Measurements from ENCODE around the gene PI4KB. TPM values are rescaled to one million over a fixed set of nuclear protein-coding genes. Genes with fewer than 3 reads are reported as not detected.

Gene PI4KB
- total and polyA plus RNA-seq, 2 of the 4 experiments (the other 2 are of a cell fraction), result 82.4 to 94.5 TPM

DNA sequence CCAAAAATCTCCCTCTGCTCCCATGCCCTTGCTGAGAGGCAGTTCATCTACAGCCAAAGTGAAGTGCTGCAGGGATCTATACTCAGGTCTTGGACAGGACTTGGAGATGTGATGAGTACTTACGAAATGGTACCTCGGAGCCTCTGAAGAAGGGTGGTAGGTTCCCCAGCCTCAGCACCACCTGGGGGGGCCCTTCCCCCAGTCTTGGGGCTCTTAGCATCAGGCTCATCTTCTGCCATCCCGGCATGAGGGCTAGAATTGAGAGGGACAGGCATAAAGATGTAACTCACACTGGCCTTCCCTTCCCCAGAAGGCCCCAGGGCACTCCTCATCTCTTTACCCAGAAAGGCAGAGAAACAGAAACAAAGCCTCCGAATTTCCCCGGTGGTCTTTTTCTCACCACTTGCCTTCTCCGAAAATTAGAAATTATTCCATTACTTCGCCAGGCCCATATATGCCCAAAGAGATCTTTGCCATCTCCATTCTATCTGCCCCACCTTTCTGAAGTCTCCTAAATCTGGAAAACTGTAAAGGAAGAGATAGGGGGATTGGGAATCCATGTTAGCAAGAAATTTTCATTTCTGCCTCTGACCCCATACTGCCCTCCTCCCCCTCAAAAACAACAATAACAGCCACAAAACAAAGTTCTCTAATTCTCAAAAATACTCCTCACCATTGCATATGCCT is 19.0 kb upstream of the PI4KB start:
- dilution Hi-C loops (cut with HindIII; ENCODE audit: low sequenced_read_pairs, unreplicated experiment), result no loop called here
- no TSS peak for BruUV-seq (replicated peaks)
- Histone ChIP-seq H4K91ac (ENCODE audit: insufficient read depth, low read depth, low read length) (peak overlapping the region; percentile 26), H2BK15ac (ENCODE audit: low read depth, low read length) (no peak overlapping the region; the same call in 2 of the 3 replicates), H3K9ac (ENCODE audit: low read depth, low read length) (peak overlapping the region; percentile 62), H2BK5ac (ENCODE audit: low read depth, low read length, poor library complexity, severe bottlenecking) (peak overlapping the region; percentile 44), H3K27me3 (ENCODE audit: control insufficient read depth, insufficient read depth, low read length) (no peaks in the 10 kb centered on the region), H3K36me3 (ENCODE audit: control insufficient read depth, insufficient read depth, low read length) (peaks cover 23% of the 10 kb centered on the region), H3K23ac (ENCODE audit: low read depth, low read length) (peak overlapping the region; percentile 4; the same call in 1 of the 2 replicates), H4K8ac (ENCODE audit: low read depth in 2 of 2, low read length in 2 of 2) (peak overlapping the region; percentile 46 to 96), H3K9me3 (ENCODE audit: control insufficient read depth, insufficient read depth, low read length) (no peaks in the 10 kb centered on the region), H2AK9ac (replicated peaks; ENCODE audit: low read depth, low read length, poor library complexity) (peak overlapping the region; percentile 92), H2AK5ac (ENCODE audit: low read depth, low read length) (no peak overlapping the region; the same call in 1 of the 2 replicates), H3K4me3 (ENCODE audit: insufficient read depth, low read depth, low read length) (peak overlapping the region; percentile 67), H3K14ac (replicated peaks; ENCODE audit: low read depth, low read length) (peak overlapping the region; percentile 56), H3K4me1 (ENCODE audit: control insufficient read depth, insufficient read depth, low read length) (peaks cover 7% of the 10 kb centered on the region), H3K79me1 (ENCODE audit: low read depth in 1 of 2, low read length in 2 of 2) (peaks cover 12 to 22% of the 10 kb centered on the region in 2 experiments), H4K5ac (ENCODE audit: low read depth, low read length) (peak overlapping the region; percentile 23), H3K4me2 (ENCODE audit: low read depth, low read length) (peak overlapping the region; percentile 77), H3K56ac (ENCODE audit: extremely low read depth, insufficient read depth, low read length) (peak overlapping the region; percentile 73; the same call in 1 of the 2 replicates), H3K9me1 (ENCODE audit: insufficient read depth, low read length) (peaks cover 10% of the 10 kb centered on the region), H4K20me1 (ENCODE audit: insufficient read depth, low read length) (no peaks in the 10 kb centered on the region), H2BK20ac (ENCODE audit: low read depth, low read length) (no peak overlapping the region), H3K27ac (ENCODE audit: insufficient read depth, low read length) (peak overlapping the region; percentile 66), H2BK120ac (ENCODE audit: low read depth, low read length) (peak overlapping the region; percentile 10; the same call in 1 of the 2 replicates), H2AFZ (replicated peaks; ENCODE audit: low read length, poor library complexity) (peak overlapping the region; percentile 94), H3K18ac (ENCODE audit: low read depth, low read length) (peak overlapping the region; percentile 37; the same call in 1 of the 2 replicates), H3K4ac (ENCODE audit: low read depth, low read length) (peak overlapping the region; percentile 77)
- ATAC-seq (ENCODE audit: low read depth) (no peak), DNase-seq (no peak)
- intact Hi-C loops (cut with micrococcal nuclease), result no loop called here
- CTCF ChIA-PET, result no interaction called here
- TF ChIP-seq RCOR1 (IDR thresholded peaks at IDR 0.05; ENCODE audit: insufficient replicate concordance, low read length), result no peak
- TF ChIP-seq MXI1 (IDR thresholded peaks at IDR 0.05; ENCODE audit: borderline replicate concordance, low read depth, low read length), result no peak
- no peak for TF ChIP-seq SMC3 (IDR thresholded peaks at IDR 0.05; ENCODE audit: low read depth, low read length)
- no peak for TF ChIP-seq CTCF (conservative IDR thresholded peaks at IDR 0.05; ENCODE audit: low read depth, low read length)
- no peak for TF ChIP-seq MAFK (IDR thresholded peaks at IDR 0.05; ENCODE audit: low read depth, low read length)
- TF ChIP-seq POLR2A (IDR thresholded peaks at IDR 0.05; ENCODE audit: low read depth, low read length), result no peak
- POLR2A ChIA-PET (ENCODE audit: unreplicated experiment), result interaction anchor here (0.6 kb wide), 1 partner anchor 24 kb away, joined by 6 read pairs; no protein-coding TSS in a partner anchor
- 20% methylated on average over 1 of the region's 7 CpGs; no CpG with 5 or more reads in 1 of the 2 experiments for WGBS, 2 experiments (ENCODE audit: extremely low coverage in 2 of 2, insufficient read length in 1 of 2)
- in situ Hi-C loops (cut with MboI; ENCODE audit: low sequenced_read_pairs), result no loop called here

Measured in IMR-90 (cell line).